NCI-H446 treated with DMSO at 0.1 percent for 48 hours (cell line): ENCODE results near the gene FGF2.
"Not testable (repeated sequence)": the region's sequence is repeated elsewhere in the genome, so short reads cannot be mapped to it uniquely, and the experiment has no call there.

ENCODE experiments used
- DNase-seq: peaks from one replicate; lab custom pipeline; 2025; lab: John Stamatoyannopoulos, UW

FGF2 gene

GRCh38 chr4:122814426-122814825, 12.2 kb upstream of the FGF2 start:
- DNase-seq, result no peak

- DNase-seq, result no peak
These were observed 11.4 kb upstream of the FGF2 start for GRCh38 chr4:122815248-122815647.

- DNase-seq, result no peak
These were observed 10.2 kb upstream of the FGF2 start for GRCh38 chr4:122816476-122816875.

- no peak for DNase-seq
These were observed 6.8 kb upstream of the FGF2 start for GRCh38 chr4:122819708-122820449.

GRCh38 chr4:122821092-122821491, 5.5 kb upstream of the FGF2 start:
- no peak for DNase-seq

- DNase-seq, result no peak
These were observed 4.2 kb upstream of the FGF2 start for GRCh38 chr4:122822466-122822865.

- no peak for DNase-seq
These were observed 3.2 kb upstream of the FGF2 start for GRCh38 chr4:122823476-122823875.

- no peak for DNase-seq
These were observed 2.0 kb upstream of the FGF2 start for GRCh38 chr4:122824616-122825015.

- DNase-seq, result no peak
These were observed 528 bp upstream of the FGF2 start for GRCh38 chr4:122826079-122826527.

GRCh38 chr4:122827258-122827878, 737 bp downstream of the FGF2 start:
- DNase-seq, result peak; percentile 24

GRCh38 chr4:122827879-122828601, 1.4 kb downstream of the FGF2 start:
- peak; percentile 35 for DNase-seq

- no peak for DNase-seq
These were observed 3.9 kb downstream of the FGF2 start for GRCh38 chr4:122830426-122831095.

GRCh38 chr4:122831515-122832196, 5.0 kb downstream of the FGF2 start:
- no peak for DNase-seq

- no peak for DNase-seq
These were observed 6.1 kb downstream of the FGF2 start for GRCh38 chr4:122832732-122833131.

GRCh38 chr4:122833999-122834398, 7.4 kb downstream of the FGF2 start:
- DNase-seq, result no peak

- no peak for DNase-seq
These were observed 10.3 kb downstream of the FGF2 start for GRCh38 chr4:122836941-122837340.

GRCh38 chr4:122838034-122838433, 11.4 kb downstream of the FGF2 start:
- DNase-seq, result no peak

- DNase-seq, result no peak
These were observed 15.8 kb downstream of the FGF2 start for GRCh38 chr4:122842392-122842791.

GRCh38 chr4:122842984-122843531, 16.4 kb downstream of the FGF2 start:
- no peak for DNase-seq

- DNase-seq, result not testable (repeated sequence)
These were observed 17.8 kb downstream of the FGF2 start for GRCh38 chr4:122844391-122844790.

- no peak for DNase-seq
These were observed 18.4 kb downstream of the FGF2 start for GRCh38 chr4:122845066-122845465.

GRCh38 chr4:122845760-122846159, 19.1 kb downstream of the FGF2 start:
- no peak for DNase-seq
